Dermis microvascular lymphatic vessel endothelial cell (primary cell): ENCODE data around the gene MMP12. TPM values are rescaled to one million over a fixed set of nuclear protein-coding genes. Genes with fewer than 3 reads are reported as not detected.

Source experiments
- total RNA-seq: library from RNA; depleted of rRNA; stranded (reverse); fragments of >200 nt; gene quantifications from 2 replicates; pipeline ENCODE4 v1.2.1, GENCODE V29; 2014

The MMP12 gene
- total RNA-seq, 1 donor from 2014 or later: not detected

Other genes with a start within 250 kb of the MMP12 start
- not detected in 2 replicates for gene MMP20, start 249.7 kb downstream of the MMP12 start, total RNA-seq
- gene MMP27, start 169.2 kb downstream of the MMP12 start, total RNA-seq: not detected in 2 replicates
- not detected in 2 replicates for gene MMP8, start 150.0 kb downstream of the MMP12 start, total RNA-seq
- 3.5 and 10.1 TPM in 2 replicates for gene MMP10, start 94.4 kb downstream of the MMP12 start, total RNA-seq
- gene MMP1, start 76.8 kb downstream of the MMP12 start, total RNA-seq: 16.4 and 425 TPM in 2 replicates
- not detected in 2 replicates for gene MMP3, start 31.4 kb downstream of the MMP12 start, total RNA-seq
- not detected in 2 replicates for gene MMP13, start 80.8 kb upstream of the MMP12 start, total RNA-seq
- 30.6 and 46.6 TPM in 2 replicates for gene DCUN1D5, start 217.2 kb upstream of the MMP12 start, total RNA-seq
- 2.7 and 3.3 TPM in 2 replicates for gene DYNC2H1, start 234.4 kb upstream of the MMP12 start, total RNA-seq